B cell (primary cell): Measurements from ENCODE around the gene SAMD10.

Experiments used
- CTCF ChIP-seq: fragments of 200-600 bp; IDR thresholded peaks from one replicate; pipeline ENCODE4 v1.8.0; 2022; ENCODE audit warnings: antibody characterized with exemption, mild to moderate bottlenecking
- EZH2 ChIP-seq: IDR thresholded peaks from 2 replicates; pipeline ENCODE4 v1.6.1; 2012; ENCODE audit warnings: borderline replicate concordance, low read depth, mild to moderate bottlenecking, moderate library complexity, low read length; ENCODE audit not compliant: insufficient read depth, poor library complexity, severe bottlenecking

GRCh38 chr20:63977739-63978276 is 1.6 kb downstream of the SAMD10 start:
- TF ChIP-seq CTCF, result no peak
- no peak for TF ChIP-seq EZH2
